K562 (cell line): ENCODE results near the gene HOTAIR. TPM values are rescaled to one million over a fixed set of nuclear protein-coding genes. Genes with fewer than 3 reads are reported as not detected.

Experiments
- EP300 ChIP-seq: IDR thresholded peaks from 2 replicates; pipeline ENCODE4 v1.6.1; 2012; ENCODE audit warnings: low read length, improper control_type of control experiment
- GTF2E2 ChIP-seq: fragments of 200-800 bp; sonication (Bioruptor generic); IDR thresholded peaks from 2 replicates; pipeline ENCODE4 v1.6.1; 2016; ENCODE audit warnings: missing genetic modification characterization, missing compliant biosample characterization
- MYNN ChIP-seq, 2 experiments: sonication (generic); formaldehyde crosslinking in 1 of 2; IDR thresholded peaks; 2 replicates each; pipeline versions ENCODE4 v1.5.0 to v1.6.1; 2016 to 2020; ENCODE audit warnings: antibody characterized with exemption in 1 of 2, missing genetic modification reagents in 1 of 2
- SMAD3 ChIP-seq: fragments of 450-650 bp; formaldehyde crosslinking; conservative IDR thresholded peaks from 2 replicates; pipeline ENCODE4 v1.4.0; 2020; ENCODE audit warnings: mild to moderate bottlenecking
- TAF9B ChIP-seq: fragments of 450-650 bp; IDR thresholded peaks from 2 replicates; pipeline ENCODE4 v1.6.1; 2018; ENCODE audit warnings: mild to moderate bottlenecking; ENCODE audit not compliant: partially characterized antibody
- TEAD1 ChIP-seq, 2 experiments: fragments of 450-650 bp in 1 of 2; sonication (generic) in 1 of 2; formaldehyde crosslinking; IDR thresholded peaks; 2 replicates each; pipeline versions ENCODE4 v1.4.0 to v1.8.0; 2020 to 2022; ENCODE audit warnings: mild to moderate bottlenecking in 2 of 2, missing genetic modification reagents in 1 of 2
- TGIF2 ChIP-seq: sonication (generic); formaldehyde crosslinking; IDR thresholded peaks from 2 replicates; pipeline ENCODE4 v1.8.1; 2022; ENCODE audit warnings: mild to moderate bottlenecking, missing genetic modification reagents, moderate library complexity
- ZNF830 ChIP-seq: fragments of 250-450 bp; sonication (Bioruptor Pico); IDR thresholded peaks from 2 replicates; pipeline ENCODE4 v1.5.0; 2021; ENCODE audit warnings: mild to moderate bottlenecking
- polyA plus RNA-seq, 8 experiments: library from polyadenylated mRNA; depleted of rRNA in 4 of 8; stranded (reverse) in 5 of 8; unstranded in 3 of 8; fragments of >200 nt; fragmentation: Nextera tagmentation in 2 of 8; fragmentation: Illumina TruSeq in 1 of 8; extraction: Ambion mirVana in 2 of 8; extraction: Trizol in 1 of 8; gene quantifications; 2 replicates each; pipeline versions ENCODE4 v1.2.1 to v1.2.3, GENCODE V29; 2011 to 2014; ENCODE audit warnings: inconsistent platforms in 1 of 8, missing spikeins in 1 of 8
- total RNA-seq, 7 experiments: library from RNA; depleted of rRNA in 6 of 7; stranded (reverse); fragments of >200 nt in 6 of 7; fragmentation: Illumina TruSeq in 2 of 7; extraction: Trizol in 2 of 7; gene quantifications; 2 replicates each; pipeline versions ENCODE4 v1.2.1 to v1.2.3, GENCODE V29; 2011 to 2021; ENCODE audit warnings: low replicate concordance in 1 of 7
- TF ChIP-seq, protein P1 (sequence below): fragments of 450-650 bp; IDR thresholded peaks from 2 replicates; pipeline ENCODE4 v1.6.1; 2016; ENCODE audit warnings: antibody characterized with exemption
- TF ChIP-seq, protein P2 (sequence below), 2 experiments: IDR thresholded peaks; 2 replicates each; pipeline ENCODE4 v1.6.1; 2011; ENCODE audit warnings: borderline replicate concordance in 1 of 2, control low read depth in 1 of 2, low read depth in 1 of 2, low read length in 1 of 2, mild to moderate bottlenecking in 1 of 2, mixed read lengths in 1 of 2, moderate library complexity in 1 of 2; ENCODE audit not compliant: insufficient read depth in 1 of 2, insufficient read length in 1 of 2, poor library complexity in 1 of 2, severe bottlenecking in 1 of 2; ENCODE audit errors: extremely low read depth in 1 of 2
- TF ChIP-seq, protein P3 (sequence below): fragments of 450-650 bp; IDR thresholded peaks from 2 replicates; pipeline ENCODE4 v1.6.1; 2016; ENCODE audit warnings: mild to moderate bottlenecking, moderate library complexity

HOTAIR gene
- total and polyA plus RNA-seq, 9 of the 15 experiments (the other 6 are each of a cell fraction or from before 2014, with no cell fraction given): 0.04 TPM; not detected in 8

DNA sequence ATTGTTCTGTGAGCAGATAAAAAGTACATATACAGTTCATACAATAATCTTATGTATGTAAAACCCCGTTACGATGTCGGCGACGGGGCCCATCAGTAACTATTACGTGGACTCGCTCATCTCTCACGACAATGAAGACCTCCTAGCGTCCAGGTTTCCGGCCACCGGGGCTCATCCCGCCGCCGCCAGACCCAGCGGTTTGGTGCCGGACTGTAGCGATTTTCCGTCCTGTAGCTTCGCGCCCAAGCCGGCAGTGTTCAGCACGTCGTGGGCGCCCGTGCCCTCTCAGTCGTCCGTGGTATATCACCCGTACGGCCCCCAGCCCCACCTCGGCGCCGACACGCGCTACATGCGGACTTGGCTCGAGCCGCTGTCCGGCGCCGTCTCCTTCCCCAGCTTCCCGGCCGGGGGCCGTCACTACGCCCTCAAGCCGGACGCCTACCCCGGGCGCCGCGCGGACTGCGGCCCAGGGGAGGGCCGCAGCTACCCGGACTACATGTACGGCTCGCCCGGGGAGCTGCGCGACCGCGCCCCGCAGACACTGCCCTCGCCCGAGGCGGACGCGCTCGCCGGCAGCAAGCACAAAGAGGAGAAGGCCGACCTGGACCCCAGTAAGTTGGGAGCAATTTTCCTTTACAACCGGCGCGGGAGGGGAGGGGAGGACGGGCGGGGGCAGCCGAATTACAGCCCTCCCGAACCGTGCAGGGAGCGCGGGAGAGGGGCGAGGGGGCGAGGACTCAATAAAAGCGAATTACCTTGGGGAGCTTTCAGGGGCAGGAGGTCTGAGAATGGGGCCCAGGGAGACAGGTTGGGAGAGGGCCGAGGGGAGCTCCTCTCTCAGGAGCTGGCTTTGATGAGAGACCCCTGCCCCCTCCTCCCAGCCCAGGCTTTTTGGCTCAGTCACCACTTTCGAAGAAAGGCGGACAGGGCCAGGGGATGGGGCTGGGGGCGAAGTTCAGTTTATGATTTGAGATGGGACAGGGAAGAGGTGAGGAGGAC, 25.7 kb upstream of the HOTAIR start, which contains the start of gene HOXC9 (continued):
- peak; percentile 86; the same call in 1 of the 2 replicates for TF ChIP-seq ZNF830 (CRISPR knock-in tag)
- TF ChIP-seq, protein P1, sequence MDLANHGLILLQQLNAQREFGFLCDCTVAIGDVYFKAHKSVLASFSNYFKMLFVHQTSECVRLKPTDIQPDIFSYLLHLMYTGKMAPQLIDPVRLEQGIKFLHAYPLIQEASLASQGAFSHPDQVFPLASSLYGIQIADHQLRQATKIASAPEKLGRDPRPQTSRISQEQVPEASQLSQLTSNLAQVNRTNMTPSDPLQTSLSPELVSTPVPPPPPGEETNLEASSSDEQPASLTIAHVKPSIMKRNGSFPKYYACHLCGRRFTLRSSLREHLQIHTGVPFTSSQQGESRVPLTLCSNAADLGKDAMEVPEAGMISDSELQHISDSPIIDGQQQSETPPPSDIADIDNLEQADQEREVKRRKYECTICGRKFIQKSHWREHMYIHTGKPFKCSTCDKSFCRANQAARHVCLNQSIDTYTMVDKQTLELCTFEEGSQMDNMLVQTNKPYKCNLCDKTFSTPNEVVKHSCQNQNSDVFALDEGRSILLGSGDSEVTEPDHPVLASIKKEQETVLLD: no peak
- no peak for TF ChIP-seq TAF9B
- TF ChIP-seq, protein P2, sequence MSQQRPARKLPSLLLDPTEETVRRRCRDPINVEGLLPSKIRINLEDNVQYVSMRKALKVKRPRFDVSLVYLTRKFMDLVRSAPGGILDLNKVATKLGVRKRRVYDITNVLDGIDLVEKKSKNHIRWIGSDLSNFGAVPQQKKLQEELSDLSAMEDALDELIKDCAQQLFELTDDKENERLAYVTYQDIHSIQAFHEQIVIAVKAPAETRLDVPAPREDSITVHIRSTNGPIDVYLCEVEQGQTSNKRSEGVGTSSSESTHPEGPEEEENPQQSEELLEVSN (IDR thresholded peaks at IDR 0.05; ENCODE audit: borderline replicate concordance in 1 of 2, extremely low read depth in 1 of 2, insufficient read depth in 1 of 2, insufficient read length in 1 of 2, low read depth in 1 of 2, low read length in 1 of 2, poor library complexity in 1 of 2, severe bottlenecking in 1 of 2): peak; percentile 61 to 70
- no peak for TF ChIP-seq GTF2E2 (tag)
- TF ChIP-seq, protein P3, sequence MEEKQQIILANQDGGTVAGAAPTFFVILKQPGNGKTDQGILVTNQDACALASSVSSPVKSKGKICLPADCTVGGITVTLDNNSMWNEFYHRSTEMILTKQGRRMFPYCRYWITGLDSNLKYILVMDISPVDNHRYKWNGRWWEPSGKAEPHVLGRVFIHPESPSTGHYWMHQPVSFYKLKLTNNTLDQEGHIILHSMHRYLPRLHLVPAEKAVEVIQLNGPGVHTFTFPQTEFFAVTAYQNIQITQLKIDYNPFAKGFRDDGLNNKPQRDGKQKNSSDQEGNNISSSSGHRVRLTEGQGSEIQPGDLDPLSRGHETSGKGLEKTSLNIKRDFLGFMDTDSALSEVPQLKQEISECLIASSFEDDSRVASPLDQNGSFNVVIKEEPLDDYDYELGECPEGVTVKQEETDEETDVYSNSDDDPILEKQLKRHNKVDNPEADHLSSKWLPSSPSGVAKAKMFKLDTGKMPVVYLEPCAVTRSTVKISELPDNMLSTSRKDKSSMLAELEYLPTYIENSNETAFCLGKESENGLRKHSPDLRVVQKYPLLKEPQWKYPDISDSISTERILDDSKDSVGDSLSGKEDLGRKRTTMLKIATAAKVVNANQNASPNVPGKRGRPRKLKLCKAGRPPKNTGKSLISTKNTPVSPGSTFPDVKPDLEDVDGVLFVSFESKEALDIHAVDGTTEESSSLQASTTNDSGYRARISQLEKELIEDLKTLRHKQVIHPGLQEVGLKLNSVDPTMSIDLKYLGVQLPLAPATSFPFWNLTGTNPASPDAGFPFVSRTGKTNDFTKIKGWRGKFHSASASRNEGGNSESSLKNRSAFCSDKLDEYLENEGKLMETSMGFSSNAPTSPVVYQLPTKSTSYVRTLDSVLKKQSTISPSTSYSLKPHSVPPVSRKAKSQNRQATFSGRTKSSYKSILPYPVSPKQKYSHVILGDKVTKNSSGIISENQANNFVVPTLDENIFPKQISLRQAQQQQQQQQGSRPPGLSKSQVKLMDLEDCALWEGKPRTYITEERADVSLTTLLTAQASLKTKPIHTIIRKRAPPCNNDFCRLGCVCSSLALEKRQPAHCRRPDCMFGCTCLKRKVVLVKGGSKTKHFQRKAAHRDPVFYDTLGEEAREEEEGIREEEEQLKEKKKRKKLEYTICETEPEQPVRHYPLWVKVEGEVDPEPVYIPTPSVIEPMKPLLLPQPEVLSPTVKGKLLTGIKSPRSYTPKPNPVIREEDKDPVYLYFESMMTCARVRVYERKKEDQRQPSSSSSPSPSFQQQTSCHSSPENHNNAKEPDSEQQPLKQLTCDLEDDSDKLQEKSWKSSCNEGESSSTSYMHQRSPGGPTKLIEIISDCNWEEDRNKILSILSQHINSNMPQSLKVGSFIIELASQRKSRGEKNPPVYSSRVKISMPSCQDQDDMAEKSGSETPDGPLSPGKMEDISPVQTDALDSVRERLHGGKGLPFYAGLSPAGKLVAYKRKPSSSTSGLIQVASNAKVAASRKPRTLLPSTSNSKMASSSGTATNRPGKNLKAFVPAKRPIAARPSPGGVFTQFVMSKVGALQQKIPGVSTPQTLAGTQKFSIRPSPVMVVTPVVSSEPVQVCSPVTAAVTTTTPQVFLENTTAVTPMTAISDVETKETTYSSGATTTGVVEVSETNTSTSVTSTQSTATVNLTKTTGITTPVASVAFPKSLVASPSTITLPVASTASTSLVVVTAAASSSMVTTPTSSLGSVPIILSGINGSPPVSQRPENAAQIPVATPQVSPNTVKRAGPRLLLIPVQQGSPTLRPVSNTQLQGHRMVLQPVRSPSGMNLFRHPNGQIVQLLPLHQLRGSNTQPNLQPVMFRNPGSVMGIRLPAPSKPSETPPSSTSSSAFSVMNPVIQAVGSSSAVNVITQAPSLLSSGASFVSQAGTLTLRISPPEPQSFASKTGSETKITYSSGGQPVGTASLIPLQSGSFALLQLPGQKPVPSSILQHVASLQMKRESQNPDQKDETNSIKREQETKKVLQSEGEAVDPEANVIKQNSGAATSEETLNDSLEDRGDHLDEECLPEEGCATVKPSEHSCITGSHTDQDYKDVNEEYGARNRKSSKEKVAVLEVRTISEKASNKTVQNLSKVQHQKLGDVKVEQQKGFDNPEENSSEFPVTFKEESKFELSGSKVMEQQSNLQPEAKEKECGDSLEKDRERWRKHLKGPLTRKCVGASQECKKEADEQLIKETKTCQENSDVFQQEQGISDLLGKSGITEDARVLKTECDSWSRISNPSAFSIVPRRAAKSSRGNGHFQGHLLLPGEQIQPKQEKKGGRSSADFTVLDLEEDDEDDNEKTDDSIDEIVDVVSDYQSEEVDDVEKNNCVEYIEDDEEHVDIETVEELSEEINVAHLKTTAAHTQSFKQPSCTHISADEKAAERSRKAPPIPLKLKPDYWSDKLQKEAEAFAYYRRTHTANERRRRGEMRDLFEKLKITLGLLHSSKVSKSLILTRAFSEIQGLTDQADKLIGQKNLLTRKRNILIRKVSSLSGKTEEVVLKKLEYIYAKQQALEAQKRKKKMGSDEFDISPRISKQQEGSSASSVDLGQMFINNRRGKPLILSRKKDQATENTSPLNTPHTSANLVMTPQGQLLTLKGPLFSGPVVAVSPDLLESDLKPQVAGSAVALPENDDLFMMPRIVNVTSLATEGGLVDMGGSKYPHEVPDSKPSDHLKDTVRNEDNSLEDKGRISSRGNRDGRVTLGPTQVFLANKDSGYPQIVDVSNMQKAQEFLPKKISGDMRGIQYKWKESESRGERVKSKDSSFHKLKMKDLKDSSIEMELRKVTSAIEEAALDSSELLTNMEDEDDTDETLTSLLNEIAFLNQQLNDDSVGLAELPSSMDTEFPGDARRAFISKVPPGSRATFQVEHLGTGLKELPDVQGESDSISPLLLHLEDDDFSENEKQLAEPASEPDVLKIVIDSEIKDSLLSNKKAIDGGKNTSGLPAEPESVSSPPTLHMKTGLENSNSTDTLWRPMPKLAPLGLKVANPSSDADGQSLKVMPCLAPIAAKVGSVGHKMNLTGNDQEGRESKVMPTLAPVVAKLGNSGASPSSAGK: peak; percentile 92
- peak in 1 of 2 experiments; percentile 70; a peak in 1 of 4 replicates for TF ChIP-seq TEAD1 (CRISPR knock-in tag; IDR thresholded peaks at IDR 0.05)
- no peak for TF ChIP-seq EP300
- 0 out of 2 replicates have a peak, but pooled peaks have one; percentile 68 for TF ChIP-seq TGIF2 (CRISPR knock-in tag)
- 0 out of 2 replicates have a peak, but pooled peaks have one; percentile 17 for TF ChIP-seq MYNN (IDR thresholded peaks at IDR 0.05)
- no peak for TF ChIP-seq MYNN (CRISPR knock-in tag; IDR thresholded peaks at IDR 0.05)
- no peak for TF ChIP-seq SMAD3 (CRISPR knock-in tag)
